Activated CD8-positive, alpha-beta T cell treated with anti-CD3 and anti-CD28 coated beads for 36 hours (primary cell): ENCODE data around the gene ANXA2. TPM values are rescaled to one million over a fixed set of nuclear protein-coding genes. Genes with fewer than 3 reads are reported as not detected.
"Not testable (repeated sequence)": the region's sequence is repeated elsewhere in the genome, so short reads cannot be mapped to it uniquely, and the experiment has no call there.

Source experiments
- ATAC-seq: fragments of 200-7000 bp; cut with Tn5 transposase; one replicate; pipeline ENCODE4 v1.10.0; 2021; ENCODE audit warnings: mild to moderate bottlenecking, moderate library complexity
- CTCF ChIA-PET: fragments of 350-600 bp; sonication (Branson Sonifier 250); formaldehyde crosslinking; loops from one replicate; lab custom pipeline; 2021; ENCODE audit warnings: antibody characterized with exemption; lab: Charles Lee
- POLR2A ChIA-PET: fragments of 350-600 bp; sonication (Branson Sonifier 250); formaldehyde crosslinking; loops from one replicate; lab custom pipeline; 2021; ENCODE audit warnings: antibody characterized with exemption; lab: Charles Lee
- DNase-seq: peaks from one replicate; pipeline ENCODE4 v3.0.0-alpha.2; 2020
- H3K27ac Mint-ChIP-seq: one replicate; pipeline ENCODE4 v1.8.0; 2021; ENCODE audit warnings: mild to moderate bottlenecking, mixed read lengths
- H3K27me3 Mint-ChIP-seq: one replicate; pipeline ENCODE4 v1.8.0; 2021; ENCODE audit warnings: mixed read lengths
- H3K36me3 Mint-ChIP-seq: one replicate; pipeline ENCODE4 v1.8.0; 2021; ENCODE audit warnings: low read depth, mixed read lengths
- H3K4me1 Mint-ChIP-seq: one replicate; pipeline ENCODE4 v1.8.0; 2021; ENCODE audit warnings: low read depth, mixed read lengths
- H3K4me3 Mint-ChIP-seq: one replicate; pipeline ENCODE4 v1.8.0; 2021; ENCODE audit warnings: mild to moderate bottlenecking, moderate library complexity, mixed read lengths
- H3K9me3 Mint-ChIP-seq: one replicate; pipeline ENCODE4 v1.8.0; 2021; ENCODE audit warnings: mixed read lengths
- intact Hi-C: fragments of 100-400 bp; cut with micrococcal nuclease; formaldehyde crosslinking; loops from one replicate; pipeline ENCODE4 v1.10.0; 2022
- total RNA-seq, 2 experiments: library from RNA; stranded (reverse); gene quantifications; one replicate each; pipeline ENCODE4 v1.2.3, GENCODE V29; 2021
- TF ChIP-seq, protein P1 (sequence below): fragments of 200-600 bp; IDR thresholded peaks from one replicate; pipeline ENCODE4 v1.8.0; 2022; ENCODE audit warnings: antibody characterized with exemption, mild to moderate bottlenecking

Gene ANXA2
- total RNA-seq, 2 experiments from 2014 or later = 57.9 to 60.2 TPM

DNA sequence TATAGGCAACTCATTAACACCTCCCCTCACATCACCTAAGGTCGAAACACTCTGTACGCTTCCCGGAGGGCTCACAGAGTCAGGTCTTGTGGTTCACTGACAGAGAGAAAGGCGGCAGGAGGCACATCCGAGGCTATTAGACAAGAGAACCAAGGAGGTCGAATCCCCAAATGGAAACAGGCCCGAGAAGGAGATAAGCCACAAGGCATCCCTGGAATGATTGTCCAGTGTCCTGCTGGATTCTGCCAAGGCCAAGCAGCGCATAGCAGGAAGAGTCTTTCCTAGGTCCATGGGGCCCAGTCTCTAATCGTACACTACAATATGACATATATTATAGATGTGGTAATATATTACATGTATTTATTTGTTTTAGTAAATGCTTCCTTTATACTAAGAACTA lies 58.5 kb downstream of the ANXA2 start:
- Mint-ChIP-seq H3K36me3 (no peaks in the 10 kb centered on the region), H3K9me3 (no peaks in the 10 kb centered on the region), H3K4me3 (no peak overlapping the region), H3K27me3 (peaks cover 3% of the 10 kb centered on the region), H3K27ac (no peak overlapping the region), H3K4me1 (no peaks in the 10 kb centered on the region)
- DNase-seq (no peak), ATAC-seq (no peak)
- TF ChIP-seq, protein P1, sequence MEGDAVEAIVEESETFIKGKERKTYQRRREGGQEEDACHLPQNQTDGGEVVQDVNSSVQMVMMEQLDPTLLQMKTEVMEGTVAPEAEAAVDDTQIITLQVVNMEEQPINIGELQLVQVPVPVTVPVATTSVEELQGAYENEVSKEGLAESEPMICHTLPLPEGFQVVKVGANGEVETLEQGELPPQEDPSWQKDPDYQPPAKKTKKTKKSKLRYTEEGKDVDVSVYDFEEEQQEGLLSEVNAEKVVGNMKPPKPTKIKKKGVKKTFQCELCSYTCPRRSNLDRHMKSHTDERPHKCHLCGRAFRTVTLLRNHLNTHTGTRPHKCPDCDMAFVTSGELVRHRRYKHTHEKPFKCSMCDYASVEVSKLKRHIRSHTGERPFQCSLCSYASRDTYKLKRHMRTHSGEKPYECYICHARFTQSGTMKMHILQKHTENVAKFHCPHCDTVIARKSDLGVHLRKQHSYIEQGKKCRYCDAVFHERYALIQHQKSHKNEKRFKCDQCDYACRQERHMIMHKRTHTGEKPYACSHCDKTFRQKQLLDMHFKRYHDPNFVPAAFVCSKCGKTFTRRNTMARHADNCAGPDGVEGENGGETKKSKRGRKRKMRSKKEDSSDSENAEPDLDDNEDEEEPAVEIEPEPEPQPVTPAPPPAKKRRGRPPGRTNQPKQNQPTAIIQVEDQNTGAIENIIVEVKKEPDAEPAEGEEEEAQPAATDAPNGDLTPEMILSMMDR = no peak
- CTCF ChIA-PET = interaction anchor here (4.1 kb wide), 1 partner anchor 12 kb away, joined by 21 read pairs; no protein-coding TSS in a partner anchor
- intact Hi-C loops = no loop called here
- POLR2A ChIA-PET = no interaction called here

- CTCF ChIA-PET = interaction anchor here (4.1 kb wide), 1 partner anchor 11 kb away, joined by 21 read pairs; no protein-coding TSS in a partner anchor
- DNase-seq (no peak), ATAC-seq (no peak)
- Mint-ChIP-seq H3K4me1 (no peaks in the 10 kb centered on the region), H3K36me3 (no peaks in the 10 kb centered on the region), H3K27ac (no peak overlapping the region), H3K9me3 (no peaks in the 10 kb centered on the region), H3K4me3 (no peak overlapping the region), H3K27me3 (peaks cover 7% of the 10 kb centered on the region)
- intact Hi-C loops = no loop called here
- POLR2A ChIA-PET = no interaction called here
- TF ChIP-seq, protein P1 = no peak
Measured at GRCh38 chr15:60338810-60339209, 59.0 kb downstream of the ANXA2 start.

GRCh38 chr15:60337076-60337475 lies 60.7 kb downstream of the ANXA2 start:
- TF ChIP-seq, protein P1 = no peak
- H3K36me3 Mint-ChIP-seq = no peaks in the 10 kb centered on the region
- CTCF ChIA-PET = interaction anchor here (1.0 kb wide), 1 partner anchor 23 kb away, joined by 3 read pairs; no protein-coding TSS in a partner anchor
- H3K27ac Mint-ChIP-seq = no peak overlapping the region
- DNase-seq (no peak), ATAC-seq (no peak)
- no peak overlapping the region for H3K4me3 Mint-ChIP-seq
- no peaks in the 10 kb centered on the region for H3K9me3 Mint-ChIP-seq
- intact Hi-C loops = no loop called here
- no peaks in the 10 kb centered on the region for H3K4me1 Mint-ChIP-seq
- POLR2A ChIA-PET = no interaction called here
- H3K27me3 Mint-ChIP-seq = peaks cover 21% of the 10 kb centered on the region

GRCh38 chr15:60335296-60335695 lies 62.5 kb downstream of the ANXA2 start:
- ATAC-seq, H3K4me1 Mint-ChIP-seq, POLR2A ChIA-PET, H3K4me3 Mint-ChIP-seq, DNase-seq, H3K36me3 Mint-ChIP-seq, intact Hi-C loops, H3K9me3 Mint-ChIP-seq, H3K27ac Mint-ChIP-seq: not testable (repeated sequence)
- peaks cover 23% of the 10 kb centered on the region for H3K27me3 Mint-ChIP-seq
- CTCF ChIA-PET = interaction anchor here (1.4 kb wide), 1 partner anchor 9 kb away, joined by 9 read pairs; no protein-coding TSS in a partner anchor

DNA sequence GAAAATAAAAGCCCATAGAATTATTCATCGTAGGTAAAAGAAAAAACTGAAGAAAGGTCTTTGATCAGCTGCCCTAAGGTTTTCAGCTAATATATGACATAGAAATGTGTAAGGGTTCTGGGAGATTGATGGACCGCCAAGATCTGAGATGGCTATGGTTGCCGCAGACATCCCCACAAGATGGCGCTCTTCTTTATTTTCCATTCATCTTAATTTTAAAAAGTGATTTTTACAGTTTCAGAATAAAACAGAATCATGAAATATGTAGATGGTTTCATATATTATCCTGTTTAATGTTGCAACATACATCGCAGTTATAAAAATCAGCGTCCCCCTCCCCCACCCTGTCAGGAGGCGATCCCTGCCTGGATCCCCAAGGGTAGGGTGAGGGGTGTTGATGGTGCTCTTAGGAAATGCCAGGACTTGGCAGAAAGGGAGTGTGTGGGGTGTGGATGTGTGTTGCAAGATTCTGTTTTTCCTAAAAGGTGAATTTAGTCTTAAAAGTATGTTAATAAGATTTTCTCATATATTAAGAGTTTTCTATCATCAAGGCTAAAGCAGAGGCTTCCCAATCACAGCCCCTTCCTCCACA lies 68.8 kb downstream of the ANXA2 start:
- ChIA-PET POLR2A (no interaction called here), CTCF (interaction anchor here (0.6 to 4.9 kb wide), 29 partner anchors 9 to 636 kb away, joined by 3 to 47 read pairs (median 4); no protein-coding TSS in a partner anchor)
- Mint-ChIP-seq H3K27me3 (peaks cover 39% of the 10 kb centered on the region), H3K9me3 (no peaks in the 10 kb centered on the region), H3K27ac (no peak overlapping the region), H3K36me3 (no peaks in the 10 kb centered on the region), H3K4me3 (no peak overlapping the region), H3K4me1 (no peaks in the 10 kb centered on the region)
- DNase-seq = peak; percentile 58
- ATAC-seq = no peak
- intact Hi-C loops = loop anchor here (10.0 kb wide), 3 partner anchors 144 to 584 kb away; no protein-coding TSS in a partner anchor
- TF ChIP-seq, protein P1 = peak; percentile 80
